ENCODE data around the gene SAMD4B. TPM values are rescaled to one million over a fixed set of nuclear protein-coding genes. Genes with fewer than 3 reads are reported as not detected.

SAMD4B gene
- total and polyA plus RNA-seq, 9 of the 15 experiments (the other 6 are each of a cell fraction or from before 2014, with no cell fraction given), result 3.4 to 90.5 (median 38.0) TPM

DNA sequence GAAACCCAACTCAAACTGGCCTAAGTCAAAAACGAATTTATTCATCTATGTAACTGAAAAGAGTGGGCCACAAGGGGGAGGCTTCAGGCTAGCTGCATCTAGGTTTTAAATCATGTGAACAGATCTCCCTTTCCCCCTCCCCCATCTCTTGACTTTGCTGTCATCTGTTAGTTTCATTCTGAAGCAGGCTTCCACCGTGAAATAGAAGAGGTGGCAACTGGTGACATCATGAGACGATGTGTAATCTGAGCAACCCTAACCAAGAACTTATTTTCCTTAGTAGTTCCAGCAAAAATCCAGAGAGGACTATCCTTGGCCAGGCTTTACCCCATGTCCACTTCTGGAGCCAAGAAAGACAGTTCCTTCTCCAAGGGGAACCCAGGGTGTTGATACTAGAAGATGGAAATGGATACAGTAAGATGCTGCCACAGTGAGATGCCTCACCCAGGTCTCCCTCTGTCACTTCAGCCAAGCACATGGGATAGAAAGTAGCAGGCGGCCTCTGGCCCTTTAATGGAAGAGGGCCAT, 9.4 kb downstream of the SAMD4B start (continued):
- TF ChIP-seq RCOR1 (IDR thresholded peaks at IDR 0.05; ENCODE audit: borderline replicate concordance in 1 of 2, low read depth in 2 of 2, low read length in 2 of 2) (peak in 1 of 2 experiments; percentile 55; a peak in 1 of 4 replicates), BDP1 (IDR thresholded peaks at IDR 0.05; ENCODE audit: insufficient read depth, insufficient read length) (no peak), PHB (CRISPR knock-in tag; IDR thresholded peaks at IDR 0.05) (no peak), XRCC3 (IDR thresholded peaks at IDR 0.05) (no peak), ERF (CRISPR knock-in tag; IDR thresholded peaks at IDR 0.05) (no peak), ATF1 (CRISPR knock-in tag; IDR thresholded peaks at IDR 0.05) (no peak), ATF1 (tag; IDR thresholded peaks at IDR 0.05) (peak; percentile 49; the same call in 1 of the 2 replicates), CREM (IDR thresholded peaks at IDR 0.05; ENCODE audit: low read depth) (peak; percentile 31; the same call in 1 of the 2 replicates), ZNF24 (IDR thresholded peaks at IDR 0.05) (0 out of 2 replicates have a peak, but pooled peaks have one; percentile 23), CSDE1 (IDR thresholded peaks at IDR 0.05) (no peak), CXXC5 (CRISPR knock-in tag; IDR thresholded peaks at IDR 0.05) (0 out of 2 replicates have a peak, but pooled peaks have one; percentile 12), ZNF384 (IDR thresholded peaks at IDR 0.05; ENCODE audit: low read depth, low read length) (no peak), THRAP3 (IDR thresholded peaks at IDR 0.05; ENCODE audit: borderline replicate concordance) (no peak), FOXM1 (IDR thresholded peaks at IDR 0.05; ENCODE audit: low read depth) (no peak), FOXM1 (CRISPR knock-in tag; IDR thresholded peaks at IDR 0.05; ENCODE audit: low read depth) (no peak), KDM1A (IDR thresholded peaks at IDR 0.05) (peak in 1 of 2 experiments; percentile 26; a peak in 1 of 4 replicates), CTBP1 (IDR thresholded peaks at IDR 0.05; ENCODE audit: borderline replicate concordance) (0 out of 2 replicates have a peak, but pooled peaks have one; percentile 28)
- TF ChIP-seq, protein P1, sequence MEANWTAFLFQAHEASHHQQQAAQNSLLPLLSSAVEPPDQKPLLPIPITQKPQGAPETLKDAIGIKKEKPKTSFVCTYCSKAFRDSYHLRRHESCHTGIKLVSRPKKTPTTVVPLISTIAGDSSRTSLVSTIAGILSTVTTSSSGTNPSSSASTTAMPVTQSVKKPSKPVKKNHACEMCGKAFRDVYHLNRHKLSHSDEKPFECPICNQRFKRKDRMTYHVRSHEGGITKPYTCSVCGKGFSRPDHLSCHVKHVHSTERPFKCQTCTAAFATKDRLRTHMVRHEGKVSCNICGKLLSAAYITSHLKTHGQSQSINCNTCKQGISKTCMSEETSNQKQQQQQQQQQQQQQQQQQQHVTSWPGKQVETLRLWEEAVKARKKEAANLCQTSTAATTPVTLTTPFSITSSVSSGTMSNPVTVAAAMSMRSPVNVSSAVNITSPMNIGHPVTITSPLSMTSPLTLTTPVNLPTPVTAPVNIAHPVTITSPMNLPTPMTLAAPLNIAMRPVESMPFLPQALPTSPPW (CRISPR knock-in tag; IDR thresholded peaks at IDR 0.05), result peak; percentile 53
- TF ChIP-seq, protein P2, sequence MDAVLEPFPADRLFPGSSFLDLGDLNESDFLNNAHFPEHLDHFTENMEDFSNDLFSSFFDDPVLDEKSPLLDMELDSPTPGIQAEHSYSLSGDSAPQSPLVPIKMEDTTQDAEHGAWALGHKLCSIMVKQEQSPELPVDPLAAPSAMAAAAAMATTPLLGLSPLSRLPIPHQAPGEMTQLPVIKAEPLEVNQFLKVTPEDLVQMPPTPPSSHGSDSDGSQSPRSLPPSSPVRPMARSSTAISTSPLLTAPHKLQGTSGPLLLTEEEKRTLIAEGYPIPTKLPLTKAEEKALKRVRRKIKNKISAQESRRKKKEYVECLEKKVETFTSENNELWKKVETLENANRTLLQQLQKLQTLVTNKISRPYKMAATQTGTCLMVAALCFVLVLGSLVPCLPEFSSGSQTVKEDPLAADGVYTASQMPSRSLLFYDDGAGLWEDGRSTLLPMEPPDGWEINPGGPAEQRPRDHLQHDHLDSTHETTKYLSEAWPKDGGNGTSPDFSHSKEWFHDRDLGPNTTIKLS (IDR thresholded peaks at IDR 0.05; ENCODE audit: borderline replicate concordance, low read depth), result 0 out of 2 replicates have a peak, but pooled peaks have one; percentile 27
- TF ChIP-seq, protein P3, sequence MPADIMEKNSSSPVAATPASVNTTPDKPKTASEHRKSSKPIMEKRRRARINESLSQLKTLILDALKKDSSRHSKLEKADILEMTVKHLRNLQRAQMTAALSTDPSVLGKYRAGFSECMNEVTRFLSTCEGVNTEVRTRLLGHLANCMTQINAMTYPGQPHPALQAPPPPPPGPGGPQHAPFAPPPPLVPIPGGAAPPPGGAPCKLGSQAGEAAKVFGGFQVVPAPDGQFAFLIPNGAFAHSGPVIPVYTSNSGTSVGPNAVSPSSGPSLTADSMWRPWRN (IDR thresholded peaks at IDR 0.05; ENCODE audit: low read depth), result no peak
- TF ChIP-seq, protein P4, sequence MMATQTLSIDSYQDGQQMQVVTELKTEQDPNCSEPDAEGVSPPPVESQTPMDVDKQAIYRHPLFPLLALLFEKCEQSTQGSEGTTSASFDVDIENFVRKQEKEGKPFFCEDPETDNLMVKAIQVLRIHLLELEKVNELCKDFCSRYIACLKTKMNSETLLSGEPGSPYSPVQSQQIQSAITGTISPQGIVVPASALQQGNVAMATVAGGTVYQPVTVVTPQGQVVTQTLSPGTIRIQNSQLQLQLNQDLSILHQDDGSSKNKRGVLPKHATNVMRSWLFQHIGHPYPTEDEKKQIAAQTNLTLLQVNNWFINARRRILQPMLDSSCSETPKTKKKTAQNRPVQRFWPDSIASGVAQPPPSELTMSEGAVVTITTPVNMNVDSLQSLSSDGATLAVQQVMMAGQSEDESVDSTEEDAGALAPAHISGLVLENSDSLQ (IDR thresholded peaks at IDR 0.05), result peak; percentile 72
- TF ChIP-seq, protein P5, sequence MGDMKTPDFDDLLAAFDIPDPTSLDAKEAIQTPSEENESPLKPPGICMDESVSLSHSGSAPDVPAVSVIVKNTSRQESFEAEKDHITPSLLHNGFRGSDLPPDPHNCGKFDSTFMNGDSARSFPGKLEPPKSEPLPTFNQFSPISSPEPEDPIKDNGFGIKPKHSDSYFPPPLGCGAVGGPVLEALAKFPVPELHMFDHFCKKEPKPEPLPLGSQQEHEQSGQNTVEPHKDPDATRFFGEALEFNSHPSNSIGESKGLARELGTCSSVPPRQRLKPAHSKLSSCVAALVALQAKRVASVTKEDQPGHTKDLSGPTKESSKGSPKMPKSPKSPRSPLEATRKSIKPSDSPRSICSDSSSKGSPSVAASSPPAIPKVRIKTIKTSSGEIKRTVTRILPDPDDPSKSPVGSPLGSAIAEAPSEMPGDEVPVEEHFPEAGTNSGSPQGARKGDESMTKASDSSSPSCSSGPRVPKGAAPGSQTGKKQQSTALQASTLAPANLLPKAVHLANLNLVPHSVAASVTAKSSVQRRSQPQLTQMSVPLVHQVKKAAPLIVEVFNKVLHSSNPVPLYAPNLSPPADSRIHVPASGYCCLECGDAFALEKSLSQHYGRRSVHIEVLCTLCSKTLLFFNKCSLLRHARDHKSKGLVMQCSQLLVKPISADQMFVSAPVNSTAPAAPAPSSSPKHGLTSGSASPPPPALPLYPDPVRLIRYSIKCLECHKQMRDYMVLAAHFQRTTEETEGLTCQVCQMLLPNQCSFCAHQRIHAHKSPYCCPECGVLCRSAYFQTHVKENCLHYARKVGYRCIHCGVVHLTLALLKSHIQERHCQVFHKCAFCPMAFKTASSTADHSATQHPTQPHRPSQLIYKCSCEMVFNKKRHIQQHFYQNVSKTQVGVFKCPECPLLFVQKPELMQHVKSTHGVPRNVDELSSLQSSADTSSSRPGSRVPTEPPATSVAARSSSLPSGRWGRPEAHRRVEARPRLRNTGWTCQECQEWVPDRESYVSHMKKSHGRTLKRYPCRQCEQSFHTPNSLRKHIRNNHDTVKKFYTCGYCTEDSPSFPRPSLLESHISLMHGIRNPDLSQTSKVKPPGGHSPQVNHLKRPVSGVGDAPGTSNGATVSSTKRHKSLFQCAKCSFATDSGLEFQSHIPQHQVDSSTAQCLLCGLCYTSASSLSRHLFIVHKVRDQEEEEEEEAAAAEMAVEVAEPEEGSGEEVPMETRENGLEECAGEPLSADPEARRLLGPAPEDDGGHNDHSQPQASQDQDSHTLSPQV (IDR thresholded peaks at IDR 0.05), result peak; percentile 54

All from K562 (cell line).